Mucosa of descending colon (tissue), 3 donors: Measurements from ENCODE around the gene PDCD11. TPM values are rescaled to one million over a fixed set of nuclear protein-coding genes. Genes with fewer than 3 reads are reported as not detected.
"Not testable (repeated sequence)": the region's sequence is repeated elsewhere in the genome, so short reads cannot be mapped to it uniquely, and the experiment has no call there.

Experiments
- ATAC-seq: fragments of 200-7000 bp; cut with Tn5 transposase; one replicate; pipeline ENCODE4 v1.9.1; 2020; ENCODE audit warnings: mild to moderate bottlenecking, moderate library complexity
- DNase-seq, 3 donors: peaks; one replicate each; pipeline ENCODE4 v3.0.0-alpha.2; 2020
- H3K36me3 ChIP-seq: fragments of 200-600 bp; one replicate; pipeline ENCODE4 v1.8.0; 2021; ENCODE audit warnings: low read depth, mild to moderate bottlenecking
- H3K4me1 ChIP-seq: fragments of 200-600 bp; one replicate; pipeline ENCODE4 v1.8.0; 2021; ENCODE audit warnings: low read depth, mild to moderate bottlenecking
- H3K4me3 ChIP-seq: fragments of 200-600 bp; one replicate; pipeline ENCODE4 v1.8.0; 2021; ENCODE audit warnings: mild to moderate bottlenecking
- H3K9me3 ChIP-seq: fragments of 200-600 bp; one replicate; pipeline ENCODE4 v1.8.0; 2021; ENCODE audit warnings: mild to moderate bottlenecking
- CTCF ChIP-seq: fragments of 200-600 bp; IDR thresholded peaks from one replicate; pipeline ENCODE4 v1.8.0; 2022; ENCODE audit warnings: antibody characterized with exemption, mild to moderate bottlenecking
- intact Hi-C, 2 donors: fragments of 100-400 bp; cut with DNase I in 1 of 2; cut with micrococcal nuclease in 1 of 2; formaldehyde crosslinking; loops; one replicate each; pipeline versions ENCODE4 v1.11.0 to v1.11.1; 2022; cut with DNase I, micrococcal nuclease
- total RNA-seq, 3 donors: library from RNA; stranded (reverse); fragmentation: NEBNext Ultra II Directional in 2 of 3; extraction: Animal tissue kit (Norgen Biotek cat#: 25700) in 2 of 3; gene quantifications; one replicate each; pipeline versions ENCODE4 v1.2.1 to v1.2.4, GENCODE V29; 2021 to 2023
- donor health status: DM: no; HTN: no; CAD: no; lungs with moderate emphysema.
- donor health status: DM: no; HTN: no; CAD: no.
- donor health status: DM: no; HTN: yes; CAD: no.

The PDCD11 gene
- total RNA-seq, 3 donors from 2014 or later, result 22.3 to 24.5 (median 22.7) TPM

- DNase-seq (no peak), ATAC-seq (no peak)
- H3K4me3 ChIP-seq, result no peak overlapping the region
- H3K36me3 ChIP-seq, result peaks cover 8% of the 10 kb centered on the region
- H3K9me3 ChIP-seq, result no peaks in the 10 kb centered on the region
- H3K4me1 ChIP-seq, result no peaks in the 10 kb centered on the region
- TF ChIP-seq CTCF, result no peak
- intact Hi-C loops, result no loop called here
Observed at GRCh38 chr10:103413564-103413963, 17.1 kb downstream of the PDCD11 start.

- H3K4me1 ChIP-seq, result no peaks in the 10 kb centered on the region
- no peak for TF ChIP-seq CTCF
- peaks cover 11% of the 10 kb centered on the region for H3K36me3 ChIP-seq
- intact Hi-C loops, result loop anchor here in 1 of 2 donors (5.0 kb wide), 1 partner anchor 72 kb away; no protein-coding TSS in a partner anchor
- no peak for DNase-seq
- H3K4me3 ChIP-seq, result no peak overlapping the region
- H3K9me3 ChIP-seq, result no peaks in the 10 kb centered on the region
- no peak for ATAC-seq
Observed at GRCh38 chr10:103415581-103415980, 19.2 kb downstream of the PDCD11 start.

DNA sequence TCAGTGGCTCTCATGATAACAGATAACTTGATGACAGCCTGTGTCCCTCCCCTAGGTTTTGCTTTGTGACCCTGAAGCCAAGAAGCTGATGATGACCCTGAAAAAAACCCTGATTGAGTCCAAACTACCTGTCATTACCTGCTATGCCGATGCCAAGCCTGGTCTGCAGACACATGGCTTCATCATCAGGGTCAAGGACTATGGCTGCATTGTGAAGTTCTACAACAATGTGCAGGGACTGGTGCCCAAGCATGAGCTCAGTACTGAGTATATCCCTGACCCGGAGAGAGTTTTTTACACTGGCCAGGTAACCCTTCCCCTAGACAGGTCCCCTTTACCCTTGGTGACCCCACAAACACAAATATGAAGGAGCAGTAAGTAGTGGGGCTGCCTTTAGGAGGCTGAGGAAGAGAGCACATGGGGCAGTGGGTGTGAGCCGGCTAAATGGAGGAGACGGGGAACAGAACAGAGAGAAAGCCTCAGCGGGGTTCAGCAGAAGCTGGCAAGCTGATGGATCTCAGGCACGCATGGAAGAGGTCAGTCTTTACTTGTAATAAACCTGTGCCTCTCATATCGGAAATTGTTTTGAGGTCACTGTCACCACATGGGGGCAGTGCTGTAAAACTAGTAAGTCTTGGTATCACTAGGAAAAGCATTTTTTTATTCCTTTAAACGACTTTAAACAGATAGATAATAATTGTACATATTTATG lies 20.2 kb downstream of the PDCD11 start:
- intact Hi-C loops, result loop anchor here in 1 of 2 donors (5.0 kb wide), 1 partner anchor 71 kb away; no protein-coding TSS in a partner anchor
- DNase-seq (peak in 2 of 3 donors; percentile 31 to 90), ATAC-seq (peak; percentile 65)
- Histone ChIP-seq H3K9me3 (no peaks in the 10 kb centered on the region), H3K4me3 (no peak overlapping the region), H3K36me3 (peaks cover 11% of the 10 kb centered on the region), H3K4me1 (no peaks in the 10 kb centered on the region)
- no peak for TF ChIP-seq CTCF

DNA sequence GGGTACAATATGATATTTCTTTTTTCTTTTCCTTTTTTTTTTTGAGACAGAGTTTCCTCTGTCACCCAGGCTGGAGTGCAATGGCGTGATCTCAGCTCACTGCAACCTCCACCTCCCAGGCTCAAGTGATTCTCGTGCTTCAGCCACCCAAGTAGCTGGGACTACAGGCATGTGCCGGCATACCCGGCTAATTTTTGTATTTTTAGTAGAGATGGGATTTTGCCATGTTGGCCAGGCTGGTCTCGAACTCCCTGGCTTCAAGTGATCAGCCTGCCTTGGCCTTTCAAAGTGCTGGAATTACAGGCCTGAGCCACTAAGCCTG lies 20.7 kb downstream of the PDCD11 start:
- intact Hi-C loops, result loop anchor here in 1 of 2 donors (5.0 kb wide), 1 partner anchor 70 kb away; no protein-coding TSS in a partner anchor
- H3K4me1 ChIP-seq, DNase-seq, H3K4me3 ChIP-seq, ATAC-seq, H3K9me3 ChIP-seq: not testable (repeated sequence)
- peaks cover 11% of the 10 kb centered on the region for H3K36me3 ChIP-seq

DNA sequence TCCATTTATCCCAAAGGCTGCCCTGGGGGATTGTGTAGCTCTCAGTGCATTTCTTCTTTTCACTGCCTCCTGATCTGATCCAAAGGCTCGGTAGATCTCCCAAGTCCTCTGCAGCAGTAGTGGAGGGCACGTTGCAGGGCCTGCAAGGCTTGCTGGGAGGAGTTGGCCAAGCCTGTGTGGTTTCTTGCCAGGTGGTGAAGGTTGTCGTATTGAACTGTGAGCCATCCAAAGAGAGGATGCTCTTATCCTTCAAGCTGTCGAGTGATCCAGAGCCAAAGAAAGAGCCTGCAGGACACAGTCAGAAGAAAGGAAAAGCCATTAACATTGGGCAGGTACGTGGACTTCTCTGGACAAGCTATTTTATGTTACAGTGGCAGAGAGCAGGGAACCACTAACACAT lies 21.2 kb downstream of the PDCD11 start:
- Histone ChIP-seq H3K4me1 (no peaks in the 10 kb centered on the region), H3K4me3 (no peak overlapping the region), H3K36me3 (peaks cover 11% of the 10 kb centered on the region), H3K9me3 (no peaks in the 10 kb centered on the region)
- ATAC-seq (no peak), DNase-seq (no peak)
- no peak for TF ChIP-seq CTCF
- intact Hi-C loops, result loop anchor here in 1 of 2 donors (5.0 kb wide), 1 partner anchor 70 kb away; no protein-coding TSS in a partner anchor

DNA sequence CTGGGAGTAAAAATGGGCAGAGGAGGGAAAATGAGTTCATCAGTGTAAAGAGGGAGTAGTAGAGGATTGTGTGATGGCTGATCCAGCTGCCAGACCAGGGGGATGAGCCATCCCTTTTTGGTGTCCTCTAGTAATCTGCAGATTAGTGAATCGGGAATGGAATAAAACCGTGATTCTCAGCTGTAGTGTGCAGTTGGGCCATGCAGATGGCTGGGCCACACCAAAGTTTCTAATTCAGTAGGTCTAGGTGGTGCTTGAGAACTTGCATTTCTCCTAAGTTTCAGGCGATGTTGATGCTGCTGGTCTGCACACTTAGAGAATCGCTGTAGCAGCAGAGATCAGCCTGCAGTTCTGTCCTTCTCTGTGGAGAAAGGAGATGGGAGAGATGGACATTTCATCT lies 22.7 kb downstream of the PDCD11 start:
- Histone ChIP-seq H3K4me1 (no peaks in the 10 kb centered on the region), H3K36me3 (peaks cover 19% of the 10 kb centered on the region), H3K9me3 (no peaks in the 10 kb centered on the region), H3K4me3 (no peak overlapping the region)
- DNase-seq (no peak), ATAC-seq (no peak)
- intact Hi-C loops, result loop anchor here in 1 of 2 donors (5.0 kb wide), 1 partner anchor 68 kb away; no protein-coding TSS in a partner anchor
- no peak for TF ChIP-seq CTCF
